Activated CD8-positive, alpha-beta T cell treated with anti-CD3 and anti-CD28 coated beads for 36 hours (primary cell): ENCODE measurements around the gene RBBP4. TPM values are rescaled to one million over a fixed set of nuclear protein-coding genes. Genes with fewer than 3 reads are reported as not detected.

ENCODE experiments used
- ATAC-seq: fragments of 200-7000 bp; cut with Tn5 transposase; one replicate; pipeline ENCODE4 v1.10.0; 2021; ENCODE audit warnings: mild to moderate bottlenecking, moderate library complexity
- CTCF ChIA-PET: fragments of 350-600 bp; sonication (Branson Sonifier 250); formaldehyde crosslinking; loops from one replicate; lab custom pipeline; 2021; ENCODE audit warnings: antibody characterized with exemption; lab: Charles Lee
- POLR2A ChIA-PET: fragments of 350-600 bp; sonication (Branson Sonifier 250); formaldehyde crosslinking; loops from one replicate; lab custom pipeline; 2021; ENCODE audit warnings: antibody characterized with exemption; lab: Charles Lee
- DNase-seq: peaks from one replicate; pipeline ENCODE4 v3.0.0-alpha.2; 2020
- H3K27ac Mint-ChIP-seq: one replicate; pipeline ENCODE4 v1.8.0; 2021; ENCODE audit warnings: mild to moderate bottlenecking, mixed read lengths
- H3K27me3 Mint-ChIP-seq: one replicate; pipeline ENCODE4 v1.8.0; 2021; ENCODE audit warnings: mixed read lengths
- H3K36me3 Mint-ChIP-seq: one replicate; pipeline ENCODE4 v1.8.0; 2021; ENCODE audit warnings: low read depth, mixed read lengths
- H3K4me1 Mint-ChIP-seq: one replicate; pipeline ENCODE4 v1.8.0; 2021; ENCODE audit warnings: low read depth, mixed read lengths
- H3K4me3 Mint-ChIP-seq: one replicate; pipeline ENCODE4 v1.8.0; 2021; ENCODE audit warnings: mild to moderate bottlenecking, moderate library complexity, mixed read lengths
- H3K9me3 Mint-ChIP-seq: one replicate; pipeline ENCODE4 v1.8.0; 2021; ENCODE audit warnings: mixed read lengths
- CTCF ChIP-seq: fragments of 200-600 bp; IDR thresholded peaks from one replicate; pipeline ENCODE4 v1.8.0; 2022; ENCODE audit warnings: antibody characterized with exemption, mild to moderate bottlenecking
- intact Hi-C: fragments of 100-400 bp; cut with micrococcal nuclease; formaldehyde crosslinking; loops from one replicate; pipeline ENCODE4 v1.10.0; 2022
- total RNA-seq, 2 experiments: library from RNA; stranded (reverse); gene quantifications; one replicate each; pipeline ENCODE4 v1.2.3, GENCODE V29; 2021

RBBP4 gene
- total RNA-seq, 2 experiments from 2014 or later: 308 to 318 TPM

GRCh38 chr1:32681509-32681908, 30.5 kb downstream of the RBBP4 start:
- Mint-ChIP-seq H3K9me3 (no peaks in the 10 kb centered on the region), H3K27me3 (no peaks in the 10 kb centered on the region), H3K4me1 (peaks cover 14% of the 10 kb centered on the region), H3K4me3 (no peak overlapping the region), H3K36me3 (peaks cover 49% of the 10 kb centered on the region), H3K27ac (peak overlapping the region; percentile 36)
- TF ChIP-seq CTCF: no peak
- no peak for DNase-seq
- intact Hi-C loops: no loop called here
- ChIA-PET POLR2A (no interaction called here), CTCF (no interaction called here)
- ATAC-seq: no peak

GRCh38 chr1:32681999-32682398, 31.0 kb downstream of the RBBP4 start:
- TF ChIP-seq CTCF: no peak
- Mint-ChIP-seq H3K9me3 (no peaks in the 10 kb centered on the region), H3K4me1 (peaks cover 14% of the 10 kb centered on the region), H3K4me3 (no peak overlapping the region), H3K27ac (peak overlapping the region; percentile 14), H3K36me3 (peaks cover 47% of the 10 kb centered on the region), H3K27me3 (no peaks in the 10 kb centered on the region)
- ATAC-seq (no peak), DNase-seq (no peak)
- ChIA-PET CTCF (no interaction called here), POLR2A (interaction anchor here (0.6 to 1.6 kb wide), 2 partner anchors 31 to 288 kb away, joined by 4 to 5 read pairs; partner anchors contain the start of gene RBBP4)
- intact Hi-C loops: no loop called here

GRCh38 chr1:32683397-32683796, 32.4 kb downstream of the RBBP4 start:
- Mint-ChIP-seq H3K36me3 (peaks cover 38% of the 10 kb centered on the region), H3K27ac (peak overlapping the region; percentile 70)
- CTCF ChIA-PET: no interaction called here

GRCh38 chr1:32684167-32684811, 33.3 kb downstream of the RBBP4 start:
- DNase-seq (no peak), ATAC-seq (peak; percentile 20)
- H3K9me3 Mint-ChIP-seq: no peaks in the 10 kb centered on the region
- ChIA-PET POLR2A (interaction anchor here (0.7 to 1.4 kb wide), 2 partner anchors 22 to 410 kb away, joined by 3 to 5 read pairs; no protein-coding TSS in a partner anchor), CTCF (interaction anchor here (2.0 kb wide), 1 partner anchor 28 kb away, joined by 5 read pairs; no protein-coding TSS in a partner anchor)
- peaks cover 37% of the 10 kb centered on the region for H3K36me3 Mint-ChIP-seq
- peak overlapping the region; percentile 70 for H3K27ac Mint-ChIP-seq
- intact Hi-C loops: no loop called here
- no peak for TF ChIP-seq CTCF
- no peaks in the 10 kb centered on the region for H3K27me3 Mint-ChIP-seq
- H3K4me1 Mint-ChIP-seq: peaks cover 13% of the 10 kb centered on the region
- no peak overlapping the region for H3K4me3 Mint-ChIP-seq

More at GRCh38 chr1:32683397-32683796, 32.4 kb downstream of the RBBP4 start:
- DNase-seq (no peak), ATAC-seq (no peak)
- TF ChIP-seq CTCF: no peak
- intact Hi-C loops: no loop called here
- POLR2A ChIA-PET: interaction anchor here (1.4 to 1.6 kb wide), 2 partner anchors 21 to 32 kb away, joined by 4 to 5 read pairs; partner anchors contain the start of gene RBBP4
- Mint-ChIP-seq H3K9me3 (no peaks in the 10 kb centered on the region), H3K27me3 (no peaks in the 10 kb centered on the region), H3K4me1 (peaks cover 14% of the 10 kb centered on the region), H3K4me3 (no peak overlapping the region)

- ChIA-PET POLR2A (no interaction called here), CTCF (interaction anchor here (1.2 to 2.0 kb wide), 2 partner anchors 26 to 88 kb away, joined by 4 to 5 read pairs; no protein-coding TSS in a partner anchor)
- Mint-ChIP-seq H3K4me3 (no peak overlapping the region), H3K9me3 (no peaks in the 10 kb centered on the region), H3K27ac (no peak overlapping the region), H3K27me3 (no peaks in the 10 kb centered on the region), H3K4me1 (peaks cover 9% of the 10 kb centered on the region), H3K36me3 (peaks cover 28% of the 10 kb centered on the region)
- intact Hi-C loops: no loop called here
- no peak for TF ChIP-seq CTCF
- no peak for ATAC-seq
- no peak for DNase-seq
Measured at GRCh38 chr1:32685498-32685897, 34.5 kb downstream of the RBBP4 start.
